Left colon (tissue), 2 donors: ENCODE results near the gene SNCB. TPM values are rescaled to one million over a fixed set of nuclear protein-coding genes. Genes with fewer than 3 reads are reported as not detected.
"Not testable (repeated sequence)": the region's sequence is repeated elsewhere in the genome, so short reads cannot be mapped to it uniquely, and the experiment has no call there.

Experiments used
- ATAC-seq: fragments of 200-7000 bp; cut with Tn5 transposase; one replicate; pipeline ENCODE4 v1.9.1; 2020; ENCODE audit warnings: mild to moderate bottlenecking, moderate library complexity
- DNase-seq, 2 donors: peaks; one replicate each; pipeline ENCODE4 v3.0.0-alpha.2; 2020
- intact Hi-C, 2 donors: fragments of 100-400 bp; cut with DNase I in 1 of 2; cut with micrococcal nuclease in 1 of 2; formaldehyde crosslinking; loops; one replicate each; pipeline versions ENCODE4 v1.11.2 to v1.14.0; 2022; cut with DNase I, micrococcal nuclease
- total RNA-seq, 2 donors: library from RNA; stranded (reverse); fragmentation: NEBNext Ultra II Directional; extraction: Animal tissue kit (Norgen Biotek cat#: 25700); gene quantifications; one replicate each; pipeline ENCODE4 v1.2.1, GENCODE V29; 2021
- donor health status: DM: no; HTN: no; CAD: no.
- donor health status: DM: yes; HTN: yes; CAD: no.

Gene SNCB
- total RNA-seq, 2 donors from 2014 or later, result not detected

DNA sequence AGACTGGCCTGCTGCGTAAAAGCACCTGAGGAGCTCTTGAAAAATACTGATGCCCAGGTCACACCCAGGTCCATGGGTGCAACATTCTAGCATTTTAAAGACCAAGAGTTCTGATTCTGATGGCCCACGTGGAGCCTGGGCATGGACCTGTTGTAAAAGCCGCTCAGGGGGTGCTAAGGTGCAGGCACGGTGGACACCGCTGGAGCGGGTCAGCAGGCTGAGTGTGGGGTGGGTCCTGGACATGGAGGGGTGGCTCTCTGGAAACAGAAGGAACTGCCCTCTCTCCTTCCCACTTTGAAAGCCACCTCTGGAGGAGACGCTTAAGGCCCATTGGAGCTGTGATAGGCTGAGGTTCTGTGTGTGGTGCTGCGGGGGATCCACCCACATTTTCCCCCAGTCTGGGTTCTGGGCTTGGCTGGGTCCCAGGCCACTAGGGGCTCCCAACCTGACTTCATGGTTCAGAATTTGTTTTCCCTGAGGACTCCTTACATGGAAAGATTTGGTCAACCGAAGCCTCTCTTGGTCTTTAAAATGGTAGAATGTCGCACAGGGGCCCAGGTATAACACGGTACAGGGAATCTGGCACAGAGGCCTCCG, 37.0 kb downstream of the SNCB start:
- no peak for DNase-seq
- no peak for ATAC-seq
- intact Hi-C loops, result no loop called here

GRCh38 chr5:176592573-176592972, 37.8 kb downstream of the SNCB start:
- DNase-seq, result no peak
- intact Hi-C loops, result no loop called here
- ATAC-seq, result no peak

DNA sequence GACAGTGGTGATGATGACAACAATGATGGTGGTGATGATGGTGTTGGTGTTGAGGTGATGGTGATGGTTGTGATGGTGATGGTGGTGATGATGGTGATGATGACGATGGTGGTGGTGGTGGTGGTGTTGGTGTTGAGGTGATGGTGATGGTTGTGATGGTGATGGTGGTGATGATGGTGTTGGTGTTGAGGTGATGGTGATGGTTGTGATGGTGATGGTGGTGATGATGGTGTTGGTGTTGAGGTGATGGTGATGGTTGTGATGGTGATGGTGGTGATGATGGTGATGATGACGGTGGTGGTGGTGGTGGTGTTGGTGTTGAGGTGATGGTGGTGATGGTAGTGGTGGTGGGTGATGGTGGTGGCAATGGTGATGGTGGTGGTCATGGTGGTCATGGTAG, 38.7 kb downstream of the SNCB start:
- DNase-seq, ATAC-seq, intact Hi-C loops: not testable (repeated sequence)

DNA sequence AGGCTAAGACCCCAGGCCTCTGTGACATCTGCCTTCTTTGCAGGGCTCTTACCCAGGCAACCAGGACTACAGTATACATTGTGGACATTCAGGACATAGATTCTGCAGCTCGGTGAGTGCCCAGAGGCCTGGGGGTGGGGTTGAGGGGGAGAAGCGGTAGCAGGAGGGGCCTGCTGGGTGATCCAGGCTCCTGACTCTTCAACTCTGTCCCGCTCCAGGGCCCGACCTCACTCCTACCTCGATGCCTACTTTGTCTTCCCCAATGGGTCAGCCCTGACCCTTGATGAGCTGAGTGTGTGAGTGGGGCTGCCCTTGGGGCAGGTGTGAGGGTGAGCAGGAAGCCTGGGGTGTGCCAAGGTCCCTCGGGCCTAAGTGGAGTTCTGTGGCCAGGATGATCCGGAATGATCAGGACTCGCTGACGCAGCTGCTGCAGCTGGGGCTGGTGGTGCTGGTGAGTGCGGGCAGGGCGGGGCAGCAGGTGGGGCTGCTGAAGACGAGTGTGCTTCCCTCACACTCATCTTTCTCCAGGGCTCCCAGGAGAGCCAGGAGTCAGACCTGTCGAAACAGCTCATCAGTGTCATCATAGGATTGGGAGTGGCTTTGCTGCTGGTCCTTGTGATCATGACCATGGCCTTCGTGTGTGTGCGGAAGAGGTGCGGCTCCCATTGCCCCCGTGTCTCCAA, 40.2 kb downstream of the SNCB start:
- DNase-seq, result no peak
- intact Hi-C loops, result no loop called here
- no peak for ATAC-seq

GRCh38 chr5:176589039-176589769, 41.1 kb downstream of the SNCB start:
- DNase-seq (no peak), ATAC-seq (no peak)
- intact Hi-C loops, result no loop called here

- intact Hi-C loops, result no loop called here
- no peak for ATAC-seq
- no peak for DNase-seq
Observed at GRCh38 chr5:176588297-176588696, 42.0 kb downstream of the SNCB start.

GRCh38 chr5:176587398-176587797, 42.9 kb downstream of the SNCB start:
- no peak for DNase-seq
- ATAC-seq, result peak; percentile 87
- intact Hi-C loops, result no loop called here

DNA sequence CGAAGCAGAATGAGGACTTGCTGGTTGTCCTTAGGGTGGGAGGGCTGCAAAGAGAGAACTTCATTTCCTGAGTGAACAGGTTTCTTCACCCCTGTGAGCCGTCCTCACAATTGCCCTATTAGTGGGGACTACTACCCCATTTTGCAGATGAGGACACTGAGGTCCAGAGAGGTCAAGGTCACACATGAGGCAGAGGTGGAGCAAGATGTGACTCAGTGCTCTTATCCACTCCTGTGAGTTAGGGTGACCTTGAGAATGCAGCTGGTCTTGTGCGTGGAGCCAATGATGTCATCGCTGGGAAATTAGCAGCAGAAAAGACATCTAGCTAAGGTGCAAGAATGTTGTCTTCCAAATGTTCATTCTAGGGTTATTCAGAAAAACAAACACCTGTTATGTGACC, 47.3 kb downstream of the SNCB start:
- DNase-seq, result no peak
- no peak for ATAC-seq
- intact Hi-C loops, result no loop called here

- ATAC-seq (no peak), DNase-seq (no peak)
- intact Hi-C loops, result no loop called here
Observed at GRCh38 chr5:176581361-176581760, 49.0 kb downstream of the SNCB start.

DNA sequence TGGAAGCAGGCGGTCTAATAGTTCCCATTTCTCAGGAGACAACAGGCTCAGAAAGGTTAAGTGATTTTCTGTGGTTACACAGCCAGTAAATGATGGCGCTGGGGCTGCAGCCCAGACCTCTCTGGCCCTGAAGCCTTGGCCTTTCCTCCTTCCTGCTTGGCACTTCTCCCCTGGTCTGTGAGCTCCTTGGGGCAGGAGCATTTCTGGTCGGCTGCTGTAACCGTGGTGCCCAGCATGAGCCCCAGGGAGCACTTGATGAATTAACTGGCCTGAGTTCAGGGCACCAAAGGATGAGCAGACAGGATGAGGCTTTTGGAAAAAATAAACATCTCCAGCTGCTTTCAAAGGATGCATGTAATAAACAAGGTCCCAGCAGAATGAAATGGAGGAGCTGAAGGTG, 51.0 kb downstream of the SNCB start:
- DNase-seq (no peak), ATAC-seq (no peak)
- intact Hi-C loops, result no loop called here

DNA sequence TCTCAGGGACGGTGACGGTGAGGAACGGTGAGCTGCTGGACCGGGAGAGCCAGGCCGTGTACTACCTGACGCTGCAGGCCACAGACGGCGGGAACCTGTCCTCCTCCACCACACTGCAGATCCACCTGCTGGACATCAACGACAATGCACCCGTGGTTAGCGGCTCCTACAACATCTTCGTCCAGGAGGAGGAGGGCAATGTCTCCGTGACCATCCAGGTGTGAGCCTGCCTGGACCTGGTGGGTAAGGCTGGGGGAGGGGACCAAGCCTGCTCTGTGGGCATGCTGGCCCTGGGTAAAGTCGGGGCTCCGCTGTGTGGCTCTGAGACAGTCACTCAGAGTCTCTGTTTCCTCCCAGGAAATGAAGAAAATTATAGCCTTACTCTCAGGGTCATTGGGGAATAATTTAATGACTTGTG, 51.9 kb downstream of the SNCB start:
- intact Hi-C loops, result no loop called here
- ATAC-seq (peak; percentile 84), DNase-seq (peak; percentile 66 to 69)

- no peak for DNase-seq
- ATAC-seq, result no peak
- intact Hi-C loops, result no loop called here
Observed at GRCh38 chr5:176577312-176578176, 52.8 kb downstream of the SNCB start.

DNA sequence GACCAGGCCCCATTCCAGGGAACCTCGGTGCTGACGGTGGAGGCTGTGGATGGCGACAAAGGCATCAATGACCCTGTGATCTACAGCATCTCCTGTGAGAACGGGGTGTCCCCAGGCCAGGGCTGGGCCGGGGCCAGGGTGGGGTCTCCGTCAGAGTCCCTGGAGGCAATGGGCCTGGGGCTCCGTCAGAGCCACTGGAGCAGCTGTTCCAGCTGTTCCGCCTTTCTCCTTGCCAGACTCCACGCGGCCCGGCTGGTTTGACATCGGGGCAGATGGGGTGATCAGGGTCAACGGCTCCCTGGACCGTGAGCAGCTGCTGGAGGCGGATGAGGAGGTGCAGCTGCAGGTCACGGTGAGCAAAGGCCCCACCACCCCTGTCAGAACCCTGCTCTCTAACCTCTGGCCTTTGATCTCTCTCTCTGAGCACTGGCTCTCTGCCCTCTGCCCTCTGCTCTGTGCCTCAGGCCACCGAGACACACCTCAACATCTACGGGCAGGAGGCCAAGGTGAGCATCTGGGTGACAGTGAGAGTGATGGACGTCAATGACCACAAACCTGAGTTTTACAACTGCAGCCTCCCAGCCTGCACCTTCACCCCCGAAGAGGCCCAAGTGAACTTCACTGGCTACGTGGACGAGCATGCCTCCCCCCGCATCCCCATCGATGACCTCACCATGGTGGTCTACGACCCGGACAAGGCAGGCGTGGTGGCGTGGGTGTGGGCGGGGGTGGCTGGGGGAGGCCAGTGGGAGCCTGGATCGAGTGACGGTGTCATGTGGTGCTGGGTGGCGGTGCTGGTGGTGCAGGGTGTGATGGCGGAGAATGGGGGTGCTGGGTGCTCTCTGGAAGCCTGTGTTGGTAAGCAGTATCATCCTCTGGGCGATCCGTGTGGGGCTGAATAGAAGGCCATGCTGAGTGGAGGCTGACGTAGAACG, 54.6 kb downstream of the SNCB start:
- DNase-seq (no peak), ATAC-seq (no peak)
- intact Hi-C loops, result no loop called here

- intact Hi-C loops, result no loop called here
- ATAC-seq (no peak), DNase-seq (no peak)
Observed at GRCh38 chr5:176575066-176575465, 55.3 kb downstream of the SNCB start.

DNA sequence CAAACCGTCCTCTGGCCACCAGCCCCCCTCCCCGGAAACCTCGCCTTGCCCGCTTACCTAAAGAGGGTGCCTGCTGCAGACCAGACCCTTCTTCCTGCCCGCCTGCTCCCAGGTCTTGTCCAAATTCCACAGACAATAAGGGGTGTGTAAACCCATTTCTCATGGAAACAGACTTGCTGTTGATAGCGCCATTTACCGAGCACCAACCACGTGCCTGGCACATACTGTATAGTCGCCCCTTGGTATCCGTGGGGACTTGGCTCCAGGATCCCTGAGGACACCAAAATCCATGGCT, 56.1 kb downstream of the SNCB start:
- DNase-seq (no peak), ATAC-seq (no peak)
- intact Hi-C loops, result no loop called here

DNA sequence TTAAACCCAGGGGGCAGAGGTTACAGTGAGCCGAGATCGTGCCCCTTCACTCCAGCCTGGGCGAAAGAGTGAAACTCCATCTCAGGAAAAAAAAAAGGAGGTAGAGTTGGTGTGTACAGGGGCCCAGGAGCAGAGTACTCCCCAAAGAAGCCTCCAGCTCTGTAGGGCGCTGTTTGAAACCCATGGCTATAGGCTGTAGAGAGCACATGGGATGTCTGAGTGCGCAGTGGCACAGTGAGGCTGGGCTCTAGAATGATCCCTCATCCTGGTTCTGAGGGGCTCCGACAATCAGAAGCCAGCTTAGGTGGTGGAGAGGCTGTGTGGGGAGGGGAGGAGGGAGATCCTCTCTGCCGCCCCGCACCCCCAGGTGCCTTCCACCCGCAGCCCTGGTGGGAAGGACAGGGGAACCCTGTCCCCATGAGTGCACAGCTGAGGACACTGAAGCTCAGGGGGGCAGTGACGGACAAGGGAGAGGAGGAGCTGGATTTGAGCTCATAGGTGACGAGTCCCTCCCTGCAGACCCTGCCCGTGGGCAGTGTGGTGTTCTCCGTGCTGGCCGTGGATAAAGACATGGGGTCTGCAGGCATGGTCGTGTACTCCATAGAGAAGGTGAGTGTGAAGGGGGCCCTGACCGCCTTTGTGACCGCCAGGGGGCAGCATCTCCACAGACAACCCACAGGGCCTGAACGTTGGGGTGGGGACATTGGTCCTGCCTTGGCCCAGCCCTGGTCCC, 56.6 kb downstream of the SNCB start:
- ATAC-seq, result peak; percentile 75

More for the DNA sequence above, 56.6 kb downstream of the SNCB start:
- intact Hi-C loops, result no loop called here
- peak; percentile 49 to 81 for DNase-seq
